DOHH2 (cell line): ENCODE results near the gene GPR33.

Experiments used
- H3F3A ChIP-seq: fragments of 200-600 bp; sonication (generic), shearing (Covaris generic); 2 replicates; pipeline ENCODE4 v1.6.0; 2016; ENCODE audit warnings: antibody characterized with exemption, mild to moderate bottlenecking; ENCODE audit not compliant: control insufficient read depth, insufficient read depth
- H3K27ac ChIP-seq: fragments of 200-600 bp; sonication (generic); 2 replicates; pipeline ENCODE4 v1.5.1; 2014; ENCODE audit warnings: low read depth, mild to moderate bottlenecking, low read length, moderate library complexity
- H3K27me3 ChIP-seq: fragments of 200-600 bp; sonication (generic); 2 replicates; pipeline ENCODE4 v1.6.1; 2014; ENCODE audit warnings: mild to moderate bottlenecking, low read length, mixed read lengths; ENCODE audit not compliant: control insufficient read depth
- H3K36me3 ChIP-seq: fragments of 200-600 bp; sonication (generic); 2 replicates; pipeline ENCODE4 v1.6.1; 2014; ENCODE audit warnings: mild to moderate bottlenecking, low read length, moderate library complexity, mixed read lengths; ENCODE audit not compliant: control insufficient read depth
- H3K4me1 ChIP-seq: fragments of 200-600 bp; sonication (generic); 2 replicates; pipeline ENCODE4 v1.6.1; 2014; ENCODE audit warnings: mild to moderate bottlenecking, low read length, mixed read lengths; ENCODE audit not compliant: control insufficient read depth
- H3K4me2 ChIP-seq: fragments of 200-600 bp; sonication (generic); 2 replicates; pipeline ENCODE4 v1.6.0; 2014; ENCODE audit warnings: mild to moderate bottlenecking, low read length, moderate library complexity
- H3K4me3 ChIP-seq: fragments of 200-600 bp; sonication (generic); 2 replicates; pipeline ENCODE4 v1.5.1; 2014; ENCODE audit warnings: mild to moderate bottlenecking, low read length, mixed read lengths
- H3K79me2 ChIP-seq: fragments of 200-600 bp; sonication (generic); 2 replicates; pipeline ENCODE4 v1.6.1; 2014; ENCODE audit warnings: mild to moderate bottlenecking, low read length, mixed read lengths; ENCODE audit not compliant: control insufficient read depth
- H3K9me2 ChIP-seq: fragments of 200-600 bp; sonication (generic); replicated peaks from 2 replicates; pipeline ENCODE4 v1.6.1; 2014; ENCODE audit warnings: mild to moderate bottlenecking, low read length, mixed read lengths; ENCODE audit not compliant: control insufficient read depth
- H3K9me3 ChIP-seq: fragments of 200-600 bp; sonication (generic); 2 replicates; pipeline ENCODE4 v1.6.1; 2014; ENCODE audit warnings: antibody characterized with exemption, low read length, mixed read lengths; ENCODE audit not compliant: control insufficient read depth, insufficient read depth
- H4K20me1 ChIP-seq: fragments of 200-600 bp; sonication (generic); 2 replicates; pipeline ENCODE4 v1.6.0; 2014; ENCODE audit warnings: low read depth, mild to moderate bottlenecking, antibody characterized with exemption, low read length, moderate library complexity; ENCODE audit not compliant: control insufficient read depth, insufficient read depth
- CTCF ChIP-seq: fragments of 200-600 bp; sonication (generic); IDR thresholded peaks from one replicate; pipeline ENCODE4 v1.5.1; 2014; ENCODE audit warnings: antibody characterized with exemption, mild to moderate bottlenecking, low read depth, low read length; ENCODE audit not compliant: poor library complexity, severe bottlenecking
- EZH2phosphoT487 ChIP-seq: fragments of 200-600 bp; sonication (generic); IDR thresholded peaks from 2 replicates; pipeline ENCODE4 v1.6.1; 2017; ENCODE audit warnings: borderline replicate concordance, mild to moderate bottlenecking, antibody characterized with exemption, low read length, moderate library complexity, mixed read lengths

The GPR33 gene

GRCh38 chr14:31484754-31485153, 3.1 kb downstream of the GPR33 start:
- TF ChIP-seq CTCF = no peak
- no peak for TF ChIP-seq EZH2phosphoT487
- no peak overlapping the region for H3K4me2 ChIP-seq
- peaks cover 15% of the 10 kb centered on the region for H3K4me1 ChIP-seq
- no peaks in the 10 kb centered on the region for H3F3A ChIP-seq
- no peak overlapping the region for H3K27ac ChIP-seq
- H3K36me3 ChIP-seq = no peaks in the 10 kb centered on the region
- no peak overlapping the region for H3K4me3 ChIP-seq
- H3K9me2 ChIP-seq = no peaks in the 10 kb centered on the region
- no peaks in the 10 kb centered on the region for H3K27me3 ChIP-seq
- H3K79me2 ChIP-seq = no peaks in the 10 kb centered on the region
- no peaks in the 10 kb centered on the region for H3K9me3 ChIP-seq
- no peaks in the 10 kb centered on the region for H4K20me1 ChIP-seq

- Histone ChIP-seq H3K9me2 (no peaks in the 10 kb centered on the region), H4K20me1 (no peaks in the 10 kb centered on the region), H3K4me1 (peaks cover 5% of the 10 kb centered on the region), H3K27me3 (no peaks in the 10 kb centered on the region), H3K9me3 (no peaks in the 10 kb centered on the region), H3K4me2 (no peak overlapping the region), H3K36me3 (no peaks in the 10 kb centered on the region), H3F3A (no peaks in the 10 kb centered on the region), H3K79me2 (no peaks in the 10 kb centered on the region), H3K4me3 (no peak overlapping the region), H3K27ac (no peak overlapping the region)
- TF ChIP-seq CTCF (no peak), EZH2phosphoT487 (no peak)
Measured at GRCh38 chr14:31480156-31480555, 7.7 kb downstream of the GPR33 start.

GRCh38 chr14:31479027-31479426, 8.8 kb downstream of the GPR33 start:
- no peaks in the 10 kb centered on the region for H3K79me2 ChIP-seq
- H3K27ac ChIP-seq = no peak overlapping the region
- H3K4me1 ChIP-seq = peaks cover 5% of the 10 kb centered on the region
- H3F3A ChIP-seq = no peaks in the 10 kb centered on the region
- H3K27me3 ChIP-seq = no peaks in the 10 kb centered on the region
- TF ChIP-seq EZH2phosphoT487 (no peak), CTCF (no peak)
- no peaks in the 10 kb centered on the region for H4K20me1 ChIP-seq
- no peak overlapping the region for H3K4me3 ChIP-seq
- H3K4me2 ChIP-seq = no peak overlapping the region
- H3K9me3 ChIP-seq = no peaks in the 10 kb centered on the region
- H3K36me3 ChIP-seq = no peaks in the 10 kb centered on the region
- no peaks in the 10 kb centered on the region for H3K9me2 ChIP-seq

- Histone ChIP-seq H3K4me1 (peaks cover 5% of the 10 kb centered on the region), H3K27ac (no peak overlapping the region), H4K20me1 (no peaks in the 10 kb centered on the region), H3K4me2 (no peak overlapping the region), H3K27me3 (no peaks in the 10 kb centered on the region), H3K9me2 (no peaks in the 10 kb centered on the region), H3K36me3 (no peaks in the 10 kb centered on the region), H3K9me3 (no peaks in the 10 kb centered on the region), H3K79me2 (no peaks in the 10 kb centered on the region), H3F3A (no peaks in the 10 kb centered on the region), H3K4me3 (no peak overlapping the region)
- TF ChIP-seq EZH2phosphoT487 (no peak), CTCF (no peak)
Measured at GRCh38 chr14:31477248-31477647, 10.6 kb downstream of the GPR33 start.
